ENCODE results near the gene OPN4. TPM values are rescaled to one million over a fixed set of nuclear protein-coding genes. Genes with fewer than 3 reads are reported as not detected.

OPN4 gene
- total RNA-seq, 1 donor from 2014 or later: not detected

- H3K36me3 Mint-ChIP-seq (ENCODE audit: insufficient read depth): no peaks in the 10 kb centered on the region
- no peak overlapping the region for H3K4me3 Mint-ChIP-seq (ENCODE audit: low read depth)
- H3K4me1 Mint-ChIP-seq (ENCODE audit: low read depth): peaks cover 24% of the 10 kb centered on the region
- no peak for DNase-seq (ENCODE audit: low spot score, unreplicated experiment)
- no peak overlapping the region for H3K27ac Mint-ChIP-seq
- peaks cover 3% of the 10 kb centered on the region for H3K27me3 Mint-ChIP-seq
- TF ChIP-seq CTCF (IDR thresholded peaks at IDR 0.05; ENCODE audit: unreplicated experiment): no peak
- no peaks in the 10 kb centered on the region for H3K9me3 Mint-ChIP-seq (ENCODE audit: low read depth)
Measured at GRCh38 chr10:86665868-86666267, 11.5 kb downstream of the OPN4 start.

- Mint-ChIP-seq H3K9me3 (ENCODE audit: low read depth) (no peaks in the 10 kb centered on the region), H3K27me3 (peaks cover 3% of the 10 kb centered on the region), H3K4me3 (ENCODE audit: low read depth) (no peak overlapping the region), H3K4me1 (ENCODE audit: low read depth) (peaks cover 29% of the 10 kb centered on the region), H3K36me3 (ENCODE audit: insufficient read depth) (no peaks in the 10 kb centered on the region), H3K27ac (no peak overlapping the region)
- TF ChIP-seq CTCF (IDR thresholded peaks at IDR 0.05; ENCODE audit: unreplicated experiment): no peak
- DNase-seq (ENCODE audit: low spot score, unreplicated experiment): no peak
Measured at GRCh38 chr10:86666538-86666937, 12.2 kb downstream of the OPN4 start.

- no peak for TF ChIP-seq CTCF (IDR thresholded peaks at IDR 0.05; ENCODE audit: unreplicated experiment)
- Mint-ChIP-seq H3K27ac (no peak overlapping the region), H3K4me1 (ENCODE audit: low read depth) (peaks cover 35% of the 10 kb centered on the region), H3K4me3 (ENCODE audit: low read depth) (no peak overlapping the region), H3K36me3 (ENCODE audit: insufficient read depth) (no peaks in the 10 kb centered on the region), H3K27me3 (peaks cover 3% of the 10 kb centered on the region), H3K9me3 (ENCODE audit: low read depth) (no peaks in the 10 kb centered on the region)
- DNase-seq (ENCODE audit: low spot score, unreplicated experiment): no peak
Measured at GRCh38 chr10:86667421-86668181, 13.3 kb downstream of the OPN4 start.

GRCh38 chr10:86668297-86669165 is 14.2 kb downstream of the OPN4 start, which contains the start of gene LDB3:
TSS of gene LDB3 (plus strand) at chr10:86668511. CDS start at chr10:86668692, 181 bp downstream.
- TF ChIP-seq CTCF (IDR thresholded peaks at IDR 0.05; ENCODE audit: unreplicated experiment): no peak
- DNase-seq (ENCODE audit: low spot score, unreplicated experiment): no peak
- H3K4me3 Mint-ChIP-seq (ENCODE audit: low read depth): no peak within 1 kb of the TSS
- peaks cover 3% of the 10 kb centered on the region for H3K27me3 Mint-ChIP-seq
- H3K9me3 Mint-ChIP-seq (ENCODE audit: low read depth): no peaks in the 10 kb centered on the region
- no peaks in the 10 kb centered on the region for H3K36me3 Mint-ChIP-seq (ENCODE audit: insufficient read depth)
- peaks cover 41% of the 10 kb centered on the region for H3K4me1 Mint-ChIP-seq (ENCODE audit: low read depth)
- H3K27ac Mint-ChIP-seq: no peak within 1 kb of the TSS

- no peak for DNase-seq (ENCODE audit: low spot score, unreplicated experiment)
- no peak overlapping the region for H3K4me3 Mint-ChIP-seq (ENCODE audit: low read depth)
- no peaks in the 10 kb centered on the region for H3K36me3 Mint-ChIP-seq (ENCODE audit: insufficient read depth)
- no peaks in the 10 kb centered on the region for H3K9me3 Mint-ChIP-seq (ENCODE audit: low read depth)
- H3K27me3 Mint-ChIP-seq: peaks cover 4% of the 10 kb centered on the region
- peaks cover 33% of the 10 kb centered on the region for H3K4me1 Mint-ChIP-seq (ENCODE audit: low read depth)
- no peak for TF ChIP-seq CTCF (IDR thresholded peaks at IDR 0.05; ENCODE audit: unreplicated experiment)
- H3K27ac Mint-ChIP-seq: no peak overlapping the region
Measured at GRCh38 chr10:86670290-86670811, 16.0 kb downstream of the OPN4 start.
